ENCODE results near the gene VWC2. TPM values are rescaled to one million over a fixed set of nuclear protein-coding genes. Genes with fewer than 3 reads are reported as not detected.

Gene VWC2
- total and polyA plus RNA-seq, 10 of the 15 experiments (the other 5 are each of a cell fraction or from before 2014, with no cell fraction given): 0.01 to 0.06 (median 0.03) TPM; not detected in 7

DNA sequence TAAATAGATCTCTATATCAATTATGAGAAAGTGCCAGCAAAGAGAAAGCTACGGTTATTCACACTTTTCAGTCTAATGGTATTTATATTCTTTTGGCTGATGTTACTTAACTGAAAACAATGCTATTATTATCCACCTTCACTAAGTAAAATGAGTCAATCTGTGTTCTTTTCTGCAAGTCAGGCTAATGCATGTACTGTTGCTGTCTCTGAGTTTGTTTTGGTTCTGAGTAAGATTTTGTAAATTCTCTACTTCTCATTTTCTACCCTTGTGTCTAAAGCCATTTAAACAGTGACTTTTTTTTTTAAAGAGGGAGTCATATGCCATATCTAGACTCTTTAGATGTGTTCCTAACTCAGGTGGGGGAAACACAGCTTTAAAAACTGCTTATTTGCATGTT lies 7.5 kb downstream of the VWC2 start:
- in situ Hi-C loops (cut with MboI): loop anchor here (25.0 kb wide), 1 partner anchor 294 kb away; no protein-coding TSS in a partner anchor
- H3K4me3 ChIP-seq: no peak overlapping the region

DNA sequence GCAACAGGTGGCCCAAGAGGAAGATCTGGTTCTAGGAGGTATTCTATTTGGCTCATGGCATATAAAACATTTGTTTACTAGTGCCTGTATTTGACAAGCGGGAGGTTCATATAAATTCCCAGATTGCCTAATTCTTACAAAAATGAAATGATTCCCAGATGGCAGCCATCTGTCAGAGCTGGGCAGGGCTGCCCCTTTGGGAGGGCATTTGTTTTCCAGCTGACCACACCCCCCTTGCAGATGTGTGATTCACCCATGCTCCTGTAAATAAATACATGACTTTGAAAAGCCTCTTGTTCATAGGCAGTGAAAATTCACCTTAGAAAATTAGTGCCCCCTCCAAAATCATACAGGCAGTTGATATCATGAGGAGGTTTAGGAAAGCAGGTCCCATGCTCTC lies 8.6 kb downstream of the VWC2 start:
- H3K27me3 ChIP-seq (replicated peaks in 1 of 2; ENCODE audit: control insufficient read depth in 2 of 2, insufficient read depth in 2 of 2, low read length in 1 of 2): peaks cover 2 to 7% of the 10 kb centered on the region in 2 experiments
- in situ Hi-C loops (cut with MboI) (loop anchor here (25.0 kb wide), 1 partner anchor 295 kb away; no protein-coding TSS in a partner anchor), intact Hi-C loops (cut with micrococcal nuclease; ENCODE audit: unreplicated experiment) (no loop called here)
- BruUV-seq (replicated peaks): no TSS peak
- RAD21 ChIA-PET (ENCODE audit: unreplicated experiment): no interaction called here
- H3K9ac ChIP-seq (ENCODE audit: control insufficient read depth, insufficient read depth, low read length): no peak overlapping the region
- no peak for DNase-seq (ENCODE audit: low read depth, low spot score)
- no peaks in the 10 kb centered on the region for H3K36me3 ChIP-seq (ENCODE audit: control insufficient read depth in 2 of 2, insufficient read depth in 2 of 2, low read length in 1 of 2)
- WGBS (ENCODE audit: insufficient coverage, insufficient replicate concordance, low lambda C conversion rate, missing lambda C conversion rate): 83% methylated on average over 1 of the region's 1 CpG
- H3K4me1 ChIP-seq (ENCODE audit: control insufficient read depth, insufficient read depth, low read length): peaks cover 4% of the 10 kb centered on the region; the same call in 1 of the 2 replicates
- H2AFZ ChIP-seq (ENCODE audit: control insufficient read depth, low read depth, low read length): no peak overlapping the region
- no peaks in the 10 kb centered on the region for H3K9me3 ChIP-seq (replicated peaks; ENCODE audit: control insufficient read depth, insufficient read depth, low read length)
- H3K27ac ChIP-seq (ENCODE audit: control insufficient read depth, insufficient read depth): no peak overlapping the region
- CTCF ChIA-PET: no interaction called here
- no peaks in the 10 kb centered on the region for H3K79me2 ChIP-seq (ENCODE audit: control insufficient read depth, insufficient read depth, low read length)
- H3K4me3 ChIP-seq: no peak overlapping the region
- H4K20me1 ChIP-seq (ENCODE audit: control insufficient read depth, insufficient read depth): no peaks in the 10 kb centered on the region
- FAIRE-seq: no peak
- no peak overlapping the region for H3K4me2 ChIP-seq (ENCODE audit: control insufficient read depth, insufficient read depth)
- POLR2A ChIA-PET: no interaction called here
- ATAC-seq: no peak
- SMC1A ChIA-PET (ENCODE audit: uncharacterized antibody, unreplicated experiment): no interaction called here
- TF ChIP-seq RUNX3 (IDR thresholded peaks at IDR 0.05; ENCODE audit: low read length) (no peak), ZNF274 (IDR thresholded peaks at IDR 0.05; ENCODE audit: insufficient read depth, insufficient read length) (no peak), BACH1 (IDR thresholded peaks at IDR 0.05; ENCODE audit: borderline replicate concordance) (no peak), SIN3A (IDR thresholded peaks at IDR 0.05; ENCODE audit: low read depth, low read length) (no peak), MYB (IDR thresholded peaks at IDR 0.05; ENCODE audit: borderline replicate concordance, low read depth, low read length) (no peak), PAX8 (IDR thresholded peaks at IDR 0.05) (no peak), SIX5 (IDR thresholded peaks at IDR 0.05; ENCODE audit: low read depth, low read length, severe bottlenecking) (no peak), NFYB (IDR thresholded peaks at IDR 0.05; ENCODE audit: insufficient read depth, low read depth, low read length) (no peak)
- TF ChIP-seq, protein P1, sequence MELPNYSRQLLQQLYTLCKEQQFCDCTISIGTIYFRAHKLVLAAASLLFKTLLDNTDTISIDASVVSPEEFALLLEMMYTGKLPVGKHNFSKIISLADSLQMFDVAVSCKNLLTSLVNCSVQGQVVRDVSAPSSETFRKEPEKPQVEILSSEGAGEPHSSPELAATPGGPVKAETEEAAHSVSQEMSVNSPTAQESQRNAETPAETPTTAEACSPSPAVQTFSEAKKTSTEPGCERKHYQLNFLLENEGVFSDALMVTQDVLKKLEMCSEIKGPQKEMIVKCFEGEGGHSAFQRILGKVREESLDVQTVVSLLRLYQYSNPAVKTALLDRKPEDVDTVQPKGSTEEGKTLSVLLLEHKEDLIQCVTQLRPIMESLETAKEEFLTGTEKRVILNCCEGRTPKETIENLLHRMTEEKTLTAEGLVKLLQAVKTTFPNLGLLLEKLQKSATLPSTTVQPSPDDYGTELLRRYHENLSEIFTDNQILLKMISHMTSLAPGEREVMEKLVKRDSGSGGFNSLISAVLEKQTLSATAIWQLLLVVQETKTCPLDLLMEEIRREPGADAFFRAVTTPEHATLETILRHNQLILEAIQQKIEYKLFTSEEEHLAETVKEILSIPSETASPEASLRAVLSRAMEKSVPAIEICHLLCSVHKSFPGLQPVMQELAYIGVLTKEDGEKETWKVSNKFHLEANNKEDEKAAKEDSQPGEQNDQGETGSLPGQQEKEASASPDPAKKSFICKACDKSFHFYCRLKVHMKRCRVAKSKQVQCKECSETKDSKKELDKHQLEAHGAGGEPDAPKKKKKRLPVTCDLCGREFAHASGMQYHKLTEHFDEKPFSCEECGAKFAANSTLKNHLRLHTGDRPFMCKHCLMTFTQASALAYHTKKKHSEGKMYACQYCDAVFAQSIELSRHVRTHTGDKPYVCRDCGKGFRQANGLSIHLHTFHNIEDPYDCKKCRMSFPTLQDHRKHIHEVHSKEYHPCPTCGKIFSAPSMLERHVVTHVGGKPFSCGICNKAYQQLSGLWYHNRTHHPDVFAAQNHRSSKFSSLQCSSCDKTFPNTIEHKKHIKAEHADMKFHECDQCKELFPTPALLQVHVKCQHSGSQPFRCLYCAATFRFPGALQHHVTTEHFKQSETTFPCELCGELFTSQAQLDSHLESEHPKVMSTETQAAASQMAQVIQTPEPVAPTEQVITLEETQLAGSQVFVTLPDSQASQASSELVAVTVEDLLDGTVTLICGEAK (IDR thresholded peaks at IDR 0.05; ENCODE audit: borderline replicate concordance): no peak

More for the DNA sequence above, 7.5 kb downstream of the VWC2 start:
- intact Hi-C loops (cut with micrococcal nuclease; ENCODE audit: unreplicated experiment): no loop called here
- Histone ChIP-seq H2AFZ (ENCODE audit: control insufficient read depth, low read depth, low read length) (no peak overlapping the region), H3K9ac (ENCODE audit: control insufficient read depth, insufficient read depth, low read length) (no peak overlapping the region), H3K9me3 (replicated peaks; ENCODE audit: control insufficient read depth, insufficient read depth, low read length) (no peaks in the 10 kb centered on the region), H3K36me3 (ENCODE audit: control insufficient read depth in 2 of 2, insufficient read depth in 2 of 2, low read length in 1 of 2) (no peaks in the 10 kb centered on the region), H3K4me1 (ENCODE audit: control insufficient read depth, insufficient read depth, low read length) (peaks cover 4% of the 10 kb centered on the region; the same call in 1 of the 2 replicates), H3K4me2 (ENCODE audit: control insufficient read depth, insufficient read depth) (no peak overlapping the region), H3K79me2 (ENCODE audit: control insufficient read depth, insufficient read depth, low read length) (no peaks in the 10 kb centered on the region), H3K27ac (ENCODE audit: control insufficient read depth, insufficient read depth) (no peak overlapping the region), H3K27me3 (replicated peaks in 1 of 2; ENCODE audit: control insufficient read depth in 2 of 2, insufficient read depth in 2 of 2, low read length in 1 of 2) (peaks cover 7 to 15% of the 10 kb centered on the region in 2 experiments), H4K20me1 (ENCODE audit: control insufficient read depth, insufficient read depth) (no peaks in the 10 kb centered on the region)
- FAIRE-seq (no peak), ATAC-seq (no peak), DNase-seq (ENCODE audit: low read depth, low spot score) (no peak)
- ChIA-PET SMC1A (ENCODE audit: uncharacterized antibody, unreplicated experiment) (no interaction called here), RAD21 (ENCODE audit: unreplicated experiment) (no interaction called here), CTCF (interaction anchor here (1.0 to 1.2 kb wide), 2 partner anchors 8 to 1482 kb away, joined by 3 read pairs; no protein-coding TSS in a partner anchor), POLR2A (no interaction called here)
- no peak for TF ChIP-seq POLR2AphosphoS2 (IDR thresholded peaks at IDR 0.05; ENCODE audit: low read depth, low read length)
- no peak for TF ChIP-seq KLF5 (IDR thresholded peaks at IDR 0.05; ENCODE audit: partially characterized antibody)
- TF ChIP-seq, protein P2, sequence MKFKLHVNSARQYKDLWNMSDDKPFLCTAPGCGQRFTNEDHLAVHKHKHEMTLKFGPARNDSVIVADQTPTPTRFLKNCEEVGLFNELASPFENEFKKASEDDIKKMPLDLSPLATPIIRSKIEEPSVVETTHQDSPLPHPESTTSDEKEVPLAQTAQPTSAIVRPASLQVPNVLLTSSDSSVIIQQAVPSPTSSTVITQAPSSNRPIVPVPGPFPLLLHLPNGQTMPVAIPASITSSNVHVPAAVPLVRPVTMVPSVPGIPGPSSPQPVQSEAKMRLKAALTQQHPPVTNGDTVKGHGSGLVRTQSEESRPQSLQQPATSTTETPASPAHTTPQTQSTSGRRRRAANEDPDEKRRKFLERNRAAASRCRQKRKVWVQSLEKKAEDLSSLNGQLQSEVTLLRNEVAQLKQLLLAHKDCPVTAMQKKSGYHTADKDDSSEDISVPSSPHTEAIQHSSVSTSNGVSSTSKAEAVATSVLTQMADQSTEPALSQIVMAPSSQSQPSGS (IDR thresholded peaks at IDR 0.05; ENCODE audit: low read length): 0 out of 2 replicates have a peak, but pooled peaks have one; percentile 22
- TF ChIP-seq CREB1 (IDR thresholded peaks at IDR 0.05; ENCODE audit: low read depth): no peak
- no peak for TF ChIP-seq MTA2 (IDR thresholded peaks at IDR 0.05; ENCODE audit: low read depth)
- no peak for TF ChIP-seq CHD1 (IDR thresholded peaks at IDR 0.05; ENCODE audit: low read depth, low read length)
- 0% methylated on average over 1 of the region's 1 CpG for WGBS (ENCODE audit: insufficient coverage, insufficient replicate concordance, low lambda C conversion rate, missing lambda C conversion rate)
- BruUV-seq (replicated peaks): no TSS peak
